ENCODE measurements around the gene DCANP1. TPM values are rescaled to one million over a fixed set of nuclear protein-coding genes. Genes with fewer than 3 reads are reported as not detected.
A peak's percentile ranks its signal among the peaks of the same experiment; 100 is the strongest.

DCANP1 gene
- total RNA-seq, 1 experiment from 2014 or later: not detected

GRCh38 chr5:135457424-135458071 lies 10.4 kb upstream of the DCANP1 start:
- peak; percentile 83 for DNase-seq (ENCODE audit: low read depth)

- DNase-seq (ENCODE audit: low read depth): peak; percentile 93
These were observed 9.3 kb upstream of the DCANP1 start for GRCh38 chr5:135456238-135457099.

- DNase-seq (ENCODE audit: low read depth): no peak
These were observed 8.7 kb upstream of the DCANP1 start for GRCh38 chr5:135455876-135456237.

GRCh38 chr5:135454946-135455345 lies 7.8 kb upstream of the DCANP1 start:
- DNase-seq (ENCODE audit: low read depth): no peak

GRCh38 chr5:135453613-135454012 lies 6.5 kb upstream of the DCANP1 start:
- DNase-seq (ENCODE audit: low read depth): no peak

GRCh38 chr5:135452321-135453030 lies 5.3 kb upstream of the DCANP1 start, which contains the start of gene TIFAB:
Gene TIFAB, minus strand, starts transcription at chr5:135452351. Its CDS starts 2,412 bp downstream, at chr5:135449939.
- no peak for DNase-seq (ENCODE audit: low read depth)

GRCh38 chr5:135451581-135452320 lies 4.6 kb upstream of the DCANP1 start:
- DNase-seq (ENCODE audit: low read depth): no peak

- no peak for DNase-seq (ENCODE audit: low read depth)
These were observed 3.8 kb upstream of the DCANP1 start for GRCh38 chr5:135450952-135451351.

GRCh38 chr5:135450336-135450735 lies 3.2 kb upstream of the DCANP1 start:
- DNase-seq (ENCODE audit: low read depth): no peak

GRCh38 chr5:135449644-135450043 lies 2.5 kb upstream of the DCANP1 start:
- no peak for DNase-seq (ENCODE audit: low read depth)

GRCh38 chr5:135448791-135449507 lies 1.8 kb upstream of the DCANP1 start:
- DNase-seq (ENCODE audit: low read depth): no peak

GRCh38 chr5:135448071-135448739 lies 1.1 kb upstream of the DCANP1 start:
- DNase-seq (ENCODE audit: low read depth): peak; percentile 59

- DNase-seq (ENCODE audit: low read depth): no peak
These were observed 533 bp downstream of the DCANP1 start for GRCh38 chr5:135446615-135447014.

GRCh38 chr5:135446206-135446605 lies 942 bp downstream of the DCANP1 start:
- DNase-seq (ENCODE audit: low read depth): no peak

- no peak for DNase-seq (ENCODE audit: low read depth)
These were observed 1.7 kb downstream of the DCANP1 start for GRCh38 chr5:135445306-135445985.

GRCh38 chr5:135444881-135445280 lies 2.3 kb downstream of the DCANP1 start:
- no peak for DNase-seq (ENCODE audit: low read depth)

- no peak for DNase-seq (ENCODE audit: low read depth)
These were observed 2.8 kb downstream of the DCANP1 start for GRCh38 chr5:135444360-135444759.

- DNase-seq (ENCODE audit: low read depth): no peak
These were observed 3.8 kb downstream of the DCANP1 start for GRCh38 chr5:135443161-135443960.

Data from Daoy (cell line).